Gastrocnemius medialis (tissue), 4 donors: ENCODE data around the gene ARL2BP. TPM values are rescaled to one million over a fixed set of nuclear protein-coding genes. Genes with fewer than 3 reads are reported as not detected.

Source experiments
- ATAC-seq, 2 donors: fragments of 150-250 bp; one replicate each; pipeline ENCODE4 v1.9.1; 2016
- DNase-seq, 2 donors: peaks; one replicate each; pipeline ENCODE4 v3.0.0-alpha.2; 2019
- H3K27ac ChIP-seq, 4 donors: fragments of 200-600 bp; sonication (generic); 1 replicate in 1 of 4; 2 replicates in 3 of 4; pipeline ENCODE4 v1.5.1; 2016 to 2018; ENCODE audit warnings: mild to moderate bottlenecking in 2 of 4, moderate library complexity in 1 of 4
- H3K27me3 ChIP-seq, 3 donors: fragments of 200-600 bp; sonication (generic) in 2 of 3; 1 replicate in 1 of 3; 2 replicates in 2 of 3; pipeline versions ENCODE4 v1.5.1 to v1.6.0; 2016 to 2019; ENCODE audit warnings: mild to moderate bottlenecking in 1 of 3, moderate library complexity in 1 of 3
- H3K36me3 ChIP-seq, 2 donors: fragments of 200-600 bp; sonication (generic) in 1 of 2; one replicate each; pipeline ENCODE4 v1.5.1; 2017 to 2018
- H3K4me1 ChIP-seq, 2 donors: fragments of 200-600 bp; sonication (generic) in 1 of 2; one replicate each; pipeline ENCODE4 v1.5.1; 2016 to 2017; ENCODE audit warnings: mild to moderate bottlenecking in 2 of 2
- H3K4me3 ChIP-seq, 4 donors: fragments of 200-600 bp; sonication (generic) in 3 of 4; 1 replicate in 1 of 4; 2 replicates in 3 of 4; pipeline ENCODE4 v1.5.1; 2016 to 2019; ENCODE audit warnings: mild to moderate bottlenecking in 2 of 4
- H3K9me3 ChIP-seq, 3 donors: fragments of 200-600 bp; sonication (generic) in 2 of 3; 1 replicate in 1 of 3; 2 replicates in 2 of 3; pipeline ENCODE4 v1.5.1; 2016 to 2019
- POLR2A ChIP-seq, 2 donors: fragments of 450-650 bp; IDR thresholded peaks; one replicate each; pipeline ENCODE4 v1.6.1; 2017; ENCODE audit warnings: antibody characterized with exemption in 2 of 2, mild to moderate bottlenecking in 2 of 2, moderate library complexity in 2 of 2
- in situ Hi-C, 4 donors: fragments of 200-750 bp; cut with MboI; loops; one replicate each; pipeline versions ENCODE4 v1.15.0 to v1.8.0; 2017; ENCODE audit warnings: low sequenced_read_pairs in 4 of 4
- intact Hi-C: fragments of 100-400 bp; cut with DNase I; formaldehyde crosslinking; loops from one replicate; pipeline ENCODE4 v1.15.1; 2023; ENCODE audit warnings: low total_unique reads
- total RNA-seq, 4 donors: library from RNA; depleted of rRNA; stranded (reverse); fragments of >200 nt; gene quantifications; one replicate each; pipeline versions ENCODE4 v1.1.0 to v1.2.3, GENCODE V29; 2016
- TF ChIP-seq, protein P1 (sequence below), 5 experiments: fragments of 450-650 bp in 3 of 5; fragments of 200-600 bp in 2 of 5; sonication (generic) in 2 of 5; IDR thresholded peaks in 4 of 5; conservative IDR thresholded peaks in 1 of 5; 1 replicate in 4 of 5; 2 replicates in 1 of 5; pipeline ENCODE4 v1.5.1; 2016 to 2019; ENCODE audit warnings: antibody characterized with exemption in 5 of 5, mild to moderate bottlenecking in 3 of 5, moderate library complexity in 3 of 5

Gene ARL2BP
- total RNA-seq, 4 donors from 2014 or later, result 25.5 to 52.6 (median 44.5) TPM

DNA sequence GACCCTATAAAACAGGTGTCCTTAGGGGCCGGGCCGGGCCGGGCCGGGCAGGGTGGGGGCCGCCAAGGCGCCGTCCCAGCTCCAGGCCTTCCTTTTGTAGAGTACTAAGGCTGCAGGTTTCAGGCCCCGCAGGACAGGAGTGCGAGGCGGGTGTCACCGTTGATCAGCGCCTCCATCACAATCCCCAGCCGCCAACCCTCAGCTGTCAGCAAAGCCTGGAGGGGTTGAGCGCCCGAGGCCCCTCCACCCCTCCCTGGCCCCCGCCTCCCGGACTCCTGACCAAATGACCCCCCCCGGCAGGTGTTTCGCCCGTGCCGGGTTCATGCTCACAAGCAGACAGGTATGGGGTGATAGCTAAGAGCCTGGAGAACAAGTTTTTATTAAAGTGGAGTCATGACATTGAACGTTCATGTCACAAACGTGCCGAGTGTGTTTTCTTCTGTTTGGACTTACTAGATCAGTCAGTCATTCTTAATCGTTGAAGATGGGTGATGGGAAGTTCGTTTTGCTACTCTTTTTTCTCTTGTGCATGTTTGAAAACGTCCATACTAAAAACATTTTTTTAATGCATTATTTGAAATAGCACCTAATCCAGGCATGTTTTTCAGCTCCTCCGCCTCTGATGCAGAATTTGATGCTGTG lies 534 bp downstream of the ARL2BP start:
- H3K36me3 ChIP-seq, result peaks cover 0 to 43% of the 10 kb centered on the region in 2 donors
- peak overlapping the region; percentile 75 to 97 (median 87) for H3K4me3 ChIP-seq
- ATAC-seq (peak; percentile 49 to 54), DNase-seq (peak in 1 of 2 donors; percentile 41)
- peaks cover 8 to 12% of the 10 kb centered on the region in 2 donors for H3K4me1 ChIP-seq
- no peaks in the 10 kb centered on the region for H3K9me3 ChIP-seq
- in situ Hi-C loops (no loop called here), intact Hi-C loops (loop anchor here (1.0 to 10.0 kb wide), 3 partner anchors 55 to 151 kb away; partner anchors contain the start of genes CPNE2, PSME3IP1 and RSPRY1)
- H3K27me3 ChIP-seq, result no peaks in the 10 kb centered on the region
- no peak for TF ChIP-seq POLR2A (IDR thresholded peaks at IDR 0.05)
- TF ChIP-seq, protein P1, sequence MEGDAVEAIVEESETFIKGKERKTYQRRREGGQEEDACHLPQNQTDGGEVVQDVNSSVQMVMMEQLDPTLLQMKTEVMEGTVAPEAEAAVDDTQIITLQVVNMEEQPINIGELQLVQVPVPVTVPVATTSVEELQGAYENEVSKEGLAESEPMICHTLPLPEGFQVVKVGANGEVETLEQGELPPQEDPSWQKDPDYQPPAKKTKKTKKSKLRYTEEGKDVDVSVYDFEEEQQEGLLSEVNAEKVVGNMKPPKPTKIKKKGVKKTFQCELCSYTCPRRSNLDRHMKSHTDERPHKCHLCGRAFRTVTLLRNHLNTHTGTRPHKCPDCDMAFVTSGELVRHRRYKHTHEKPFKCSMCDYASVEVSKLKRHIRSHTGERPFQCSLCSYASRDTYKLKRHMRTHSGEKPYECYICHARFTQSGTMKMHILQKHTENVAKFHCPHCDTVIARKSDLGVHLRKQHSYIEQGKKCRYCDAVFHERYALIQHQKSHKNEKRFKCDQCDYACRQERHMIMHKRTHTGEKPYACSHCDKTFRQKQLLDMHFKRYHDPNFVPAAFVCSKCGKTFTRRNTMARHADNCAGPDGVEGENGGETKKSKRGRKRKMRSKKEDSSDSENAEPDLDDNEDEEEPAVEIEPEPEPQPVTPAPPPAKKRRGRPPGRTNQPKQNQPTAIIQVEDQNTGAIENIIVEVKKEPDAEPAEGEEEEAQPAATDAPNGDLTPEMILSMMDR (IDR thresholded peaks at IDR 0.05 in 4 of 5, conservative IDR thresholded peaks at IDR 0.05 in 1 of 5), result no peak
- H3K27ac ChIP-seq, result peak overlapping the region; percentile 91 to 99 (median 94)

DNA sequence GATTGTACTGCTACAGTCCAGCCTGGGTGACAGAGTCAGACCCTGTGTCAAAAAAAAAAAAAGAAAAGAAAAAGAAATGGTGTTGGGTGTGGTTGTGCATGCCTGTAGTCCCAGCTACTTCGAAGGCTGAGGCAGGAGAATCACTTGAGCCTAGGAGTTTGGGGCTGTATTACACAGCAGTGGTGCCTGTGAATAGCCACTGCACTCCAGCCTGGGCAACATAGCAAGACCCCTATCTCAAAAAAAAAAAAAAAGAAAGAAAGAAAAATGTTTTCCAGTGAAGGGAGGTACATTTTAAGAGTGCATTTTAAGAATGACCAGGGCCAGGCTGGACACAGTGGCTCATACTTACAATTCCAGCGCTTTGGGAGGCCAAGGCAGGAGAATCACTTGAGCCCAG lies 6.3 kb downstream of the ARL2BP start:
- no peak for TF ChIP-seq POLR2A (IDR thresholded peaks at IDR 0.05)
- TF ChIP-seq, protein P1 (IDR thresholded peaks at IDR 0.05 in 4 of 5, conservative IDR thresholded peaks at IDR 0.05 in 1 of 5), result no peak
- H3K27me3 ChIP-seq, result no peaks in the 10 kb centered on the region
- peaks cover 0 to 96% of the 10 kb centered on the region in 2 donors for H3K36me3 ChIP-seq
- H3K9me3 ChIP-seq, result no peaks in the 10 kb centered on the region
- no peak overlapping the region for H3K27ac ChIP-seq
- H3K4me1 ChIP-seq, result no peaks in the 10 kb centered on the region
- intact Hi-C loops (no loop called here), in situ Hi-C loops (no loop called here)
- ATAC-seq, result no peak
- no peak for DNase-seq
- H3K4me3 ChIP-seq, result no peak overlapping the region

GRCh38 chr16:57252148-57252721 lies 7.2 kb downstream of the ARL2BP start:
- Histone ChIP-seq H3K4me3 (no peak overlapping the region), H3K9me3 (no peaks in the 10 kb centered on the region), H3K27me3 (no peaks in the 10 kb centered on the region), H3K4me1 (no peaks in the 10 kb centered on the region), H3K27ac (no peak overlapping the region), H3K36me3 (peaks cover 0 to 93% of the 10 kb centered on the region in 2 donors)
- TF ChIP-seq POLR2A (IDR thresholded peaks at IDR 0.05), result no peak
- TF ChIP-seq, protein P1 (IDR thresholded peaks at IDR 0.05 in 4 of 5, conservative IDR thresholded peaks at IDR 0.05 in 1 of 5), result no peak
- DNase-seq (no peak), ATAC-seq (no peak)
- intact Hi-C loops, result no loop called here
- in situ Hi-C loops, result no loop called here

- in situ Hi-C loops (no loop called here), intact Hi-C loops (no loop called here)
- H3K9me3 ChIP-seq, result no peaks in the 10 kb centered on the region
- no peaks in the 10 kb centered on the region for H3K4me1 ChIP-seq
- peaks cover 0 to 85% of the 10 kb centered on the region in 2 donors for H3K36me3 ChIP-seq
- no peak for DNase-seq
- no peaks in the 10 kb centered on the region for H3K27me3 ChIP-seq
- no peak for ATAC-seq
- no peak overlapping the region for H3K4me3 ChIP-seq
- TF ChIP-seq, protein P1 (IDR thresholded peaks at IDR 0.05 in 4 of 5, conservative IDR thresholded peaks at IDR 0.05 in 1 of 5), result no peak
- TF ChIP-seq POLR2A (IDR thresholded peaks at IDR 0.05), result no peak
- H3K27ac ChIP-seq, result no peak overlapping the region
These were observed 8.4 kb downstream of the ARL2BP start for GRCh38 chr16:57253466-57253865.
